Activated CD4-positive, CD25-positive, alpha-beta regulatory T cell treated with anti-CD3 and anti-CD28 coated beads, Interleukin-2, amount 50 U/mL, for 16 hours (primary cell): ENCODE data around the gene NPW.

ENCODE experiments used
- DNase-seq: peaks from one replicate; pipeline ENCODE4 v3.0.0-alpha.2; 2020; ENCODE audit warnings: low read depth, low spot score

Gene NPW

GRCh38 chr16:2036200-2036966, 16.8 kb downstream of the NPW start:
- no peak for DNase-seq

GRCh38 chr16:2037115-2037514, 17.5 kb downstream of the NPW start:
- DNase-seq: no peak

DNA sequence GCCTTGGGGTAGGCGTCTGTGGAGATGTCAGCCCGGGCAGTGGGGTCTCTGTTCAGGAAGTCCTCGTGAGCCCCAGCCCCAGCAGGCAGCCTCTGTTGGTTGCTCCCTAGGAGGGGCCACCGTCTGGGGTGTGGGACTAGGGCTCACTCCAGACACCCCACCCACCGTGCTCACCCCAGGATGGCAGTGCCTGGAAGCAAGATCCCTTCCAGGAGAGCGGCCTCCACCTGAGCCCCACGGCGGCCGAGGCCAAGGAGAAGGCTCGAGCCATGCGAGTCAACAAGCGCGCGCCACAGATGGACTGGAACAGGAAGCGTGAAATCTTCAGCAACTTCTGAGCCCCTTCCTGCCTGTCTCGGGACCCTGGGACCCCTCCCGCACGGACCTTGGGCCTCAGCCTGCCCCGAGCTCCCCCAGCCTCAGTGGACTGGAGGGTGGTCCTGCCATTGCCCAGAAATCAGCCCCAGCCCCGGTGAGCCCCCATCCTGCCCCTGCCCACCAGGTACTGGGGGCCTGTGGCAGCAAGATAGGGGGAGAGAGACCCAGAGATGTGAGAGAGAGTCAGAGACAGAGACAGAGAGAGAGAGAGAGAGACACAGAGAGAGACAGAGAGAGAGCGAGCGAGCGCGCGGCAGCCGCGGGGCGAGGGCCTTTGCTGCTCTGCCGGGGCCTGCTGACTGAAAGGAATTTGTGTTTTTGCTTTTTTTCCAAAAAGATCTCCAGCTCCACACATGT, 18.2 kb downstream of the NPW start:
- no peak for DNase-seq

GRCh38 chr16:2038382-2039231, 19.0 kb downstream of the NPW start:
- DNase-seq: no peak

DNA sequence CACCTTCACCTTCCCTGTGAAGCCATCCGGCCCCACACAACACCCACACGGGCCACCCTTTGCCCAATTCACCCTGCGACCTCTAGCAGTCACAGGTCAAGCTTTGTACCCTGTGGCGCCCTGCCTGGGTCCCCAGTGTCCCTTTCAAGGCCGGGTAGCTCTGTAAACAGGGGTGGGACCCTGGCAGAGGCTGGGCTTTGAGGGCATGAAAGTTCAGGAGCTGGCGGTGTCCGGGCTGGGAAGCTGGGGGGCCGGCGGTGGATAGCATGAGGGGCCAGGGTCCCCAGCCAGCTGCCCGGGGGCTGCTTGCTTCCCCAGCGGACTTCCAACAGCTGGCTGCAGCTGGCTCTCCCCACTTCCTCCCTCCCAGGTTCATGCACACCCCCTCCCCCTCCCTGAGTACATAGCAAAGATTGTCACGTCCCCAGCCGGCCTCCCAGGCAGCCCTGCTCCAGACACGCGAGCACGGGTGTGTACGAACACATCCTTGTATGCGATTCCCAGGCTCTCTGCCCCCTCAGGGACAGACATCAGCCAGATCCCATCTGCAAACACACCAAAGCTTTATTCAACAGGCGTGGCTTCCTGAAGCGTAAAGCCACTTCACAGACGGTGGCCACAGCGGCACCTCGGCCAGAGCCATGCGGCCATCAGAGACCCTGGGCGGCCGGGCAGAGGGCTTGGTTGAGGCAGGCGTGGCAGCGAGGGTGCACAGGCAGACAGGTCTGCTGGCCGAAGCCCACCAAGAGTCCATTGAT, 19.9 kb downstream of the NPW start:
- DNase-seq: no peak

GRCh38 chr16:2040041-2040786, 20.6 kb downstream of the NPW start:
- DNase-seq: no peak

- DNase-seq: no peak
Observed at GRCh38 chr16:2040787-2041522, 21.4 kb downstream of the NPW start.

DNA sequence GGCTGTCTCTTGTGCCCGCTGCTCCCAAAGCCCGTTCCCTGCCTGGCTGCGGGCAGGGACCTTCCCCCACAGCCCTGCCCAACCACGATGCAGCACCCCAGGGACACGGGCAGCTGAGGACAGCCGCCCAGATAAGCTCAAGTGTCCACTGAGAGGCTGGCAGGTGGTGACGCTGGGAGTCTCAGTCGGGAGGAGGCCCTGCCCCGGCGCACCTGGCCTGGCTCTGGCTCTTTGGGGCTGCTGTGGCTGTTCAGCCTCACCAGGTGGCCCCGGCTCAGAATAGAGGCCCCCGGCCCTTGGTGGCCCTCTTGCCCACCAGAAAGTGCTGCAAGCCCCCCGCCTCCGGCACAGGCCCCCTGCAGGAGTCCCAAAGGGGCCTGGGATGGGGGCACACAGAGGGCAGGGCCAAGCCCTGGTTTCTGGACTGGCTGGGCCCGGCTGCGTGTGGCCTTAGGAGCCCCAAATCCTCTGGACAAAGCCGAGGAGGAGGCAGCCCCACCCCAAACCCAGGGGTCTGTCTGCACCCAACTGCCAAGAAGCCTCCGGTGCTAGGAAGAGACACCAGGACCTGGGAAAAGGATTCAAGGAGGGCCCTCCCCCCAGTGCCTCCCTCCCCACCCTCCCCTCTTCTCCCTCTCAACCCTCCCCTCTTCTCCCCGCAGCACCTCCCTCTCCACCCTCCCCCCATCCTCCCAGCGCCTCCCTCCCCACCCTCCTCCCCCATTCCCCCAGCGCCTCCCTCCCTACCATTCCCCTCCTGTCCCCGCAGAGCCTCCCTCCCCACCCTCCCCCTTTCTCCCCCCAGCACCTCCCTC, 22.8 kb downstream of the NPW start:
- no peak for DNase-seq

- DNase-seq: no peak
Observed at GRCh38 chr16:2042986-2043666, 23.5 kb downstream of the NPW start.

GRCh38 chr16:2043667-2044451, 24.3 kb downstream of the NPW start:
- no peak for DNase-seq

GRCh38 chr16:2044541-2044940, 25.0 kb downstream of the NPW start:
- no peak for DNase-seq

GRCh38 chr16:2045965-2046892, 26.6 kb downstream of the NPW start:
- no peak for DNase-seq

GRCh38 chr16:2046893-2047329, 27.3 kb downstream of the NPW start:
- no peak for DNase-seq

- DNase-seq: peak; percentile 88
Observed at GRCh38 chr16:2047330-2048115, 27.9 kb downstream of the NPW start, which contains the start of the genes NTHL1 and TSC2. NTHL1 (minus strand) TSS chr16:2047834; CDS start chr16:2047823, 11 bp downstream. TSC2 (plus strand) TSS chr16:2047985; CDS start chr16:2048616, 631 bp downstream.

GRCh38 chr16:2048116-2048543, 28.5 kb downstream of the NPW start:
- DNase-seq: no peak

DNA sequence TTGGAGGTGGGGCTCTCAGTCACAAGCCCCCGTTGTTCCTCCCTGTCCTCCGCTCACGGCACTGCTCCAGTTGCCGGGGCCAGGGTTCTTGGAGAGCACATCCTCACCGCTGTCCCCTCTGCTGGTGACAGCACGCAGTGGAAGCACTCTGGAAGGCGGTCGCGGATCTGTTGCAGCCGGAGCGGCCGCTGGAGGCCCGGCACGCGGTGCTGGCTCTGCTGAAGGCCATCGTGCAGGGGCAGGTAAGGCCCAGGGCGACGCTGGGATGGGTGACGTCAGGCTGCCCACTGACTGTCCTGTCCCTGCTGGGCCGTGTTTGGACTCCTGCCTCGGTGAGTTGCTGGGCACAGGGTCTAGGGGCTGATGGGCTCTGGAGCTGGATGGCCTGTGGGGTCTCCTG, 33.6 kb downstream of the NPW start:
- no peak for DNase-seq
